Right renal cortex interstitium (tissue), 3 donors: ENCODE results near the gene BEST2. TPM values are rescaled to one million over a fixed set of nuclear protein-coding genes. Genes with fewer than 3 reads are reported as not detected.
A peak's percentile ranks its signal among the peaks of the same experiment; 100 is the strongest.
"Not testable (repeated sequence)": the region's sequence is repeated elsewhere in the genome, so short reads cannot be mapped to it uniquely, and the experiment has no call there.

Experiments
- DNase-seq, 3 donors: peaks; one replicate each; pipeline ENCODE4 v3.0.0-alpha.2; 2013; ENCODE audit warnings: low read depth in 3 of 3, low spot score in 2 of 3
- polyA plus RNA-seq, 3 donors: library from polyadenylated mRNA; unstranded; fragments of 120-200 nt; gene quantifications; one replicate each; pipeline ENCODE4 v1.2.1, GENCODE V29; 2013; ENCODE audit not compliant: insufficient read length in 3 of 3

Gene BEST2
- polyA plus RNA-seq, 3 donors = 0.07 to 0.08 TPM; not detected in 1

DNA sequence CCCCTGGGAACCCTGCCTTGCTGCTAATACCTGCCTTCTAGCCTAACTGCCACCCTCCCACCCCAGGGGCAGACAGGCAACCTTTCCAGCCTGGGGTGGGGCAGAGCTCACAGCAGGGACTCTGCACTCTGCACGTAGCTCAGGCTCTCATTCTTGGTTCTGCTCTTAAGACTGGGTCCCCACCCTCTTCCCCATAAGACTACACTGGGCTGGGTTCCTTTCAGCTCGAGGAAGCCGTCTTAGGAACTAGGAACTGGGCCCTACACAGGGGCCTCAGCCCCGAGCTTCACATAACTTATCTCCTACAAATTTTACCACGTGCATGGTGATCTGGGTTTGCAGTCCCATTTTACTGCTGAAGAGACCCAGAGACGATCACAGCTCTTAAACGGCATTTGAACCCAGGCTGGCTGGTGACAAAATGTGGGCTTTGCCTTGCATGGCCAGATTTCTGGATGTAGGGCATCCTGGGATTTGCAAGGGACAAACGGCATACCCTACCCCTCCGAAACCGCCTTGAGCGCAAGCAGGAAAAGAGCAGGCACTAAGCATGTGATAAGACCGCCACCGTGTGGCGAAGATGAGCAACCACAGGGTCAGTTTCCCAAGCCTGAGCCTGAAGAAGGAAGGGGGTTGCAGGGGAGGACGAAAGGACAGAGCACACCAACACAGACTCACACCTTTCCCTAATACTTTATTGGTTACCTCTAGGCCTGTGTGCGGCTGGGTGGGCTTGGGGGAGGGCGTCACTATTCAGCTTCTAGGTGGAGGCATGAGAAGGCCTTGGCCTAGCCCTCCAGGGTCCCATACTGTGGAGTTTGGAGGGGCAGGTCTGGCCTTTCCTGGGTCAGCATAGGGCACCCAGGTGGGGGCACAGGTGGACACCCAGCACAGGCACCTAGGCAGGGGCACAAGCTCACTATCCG is 44.8 kb downstream of the BEST2 start:
- DNase-seq = no peak

DNA sequence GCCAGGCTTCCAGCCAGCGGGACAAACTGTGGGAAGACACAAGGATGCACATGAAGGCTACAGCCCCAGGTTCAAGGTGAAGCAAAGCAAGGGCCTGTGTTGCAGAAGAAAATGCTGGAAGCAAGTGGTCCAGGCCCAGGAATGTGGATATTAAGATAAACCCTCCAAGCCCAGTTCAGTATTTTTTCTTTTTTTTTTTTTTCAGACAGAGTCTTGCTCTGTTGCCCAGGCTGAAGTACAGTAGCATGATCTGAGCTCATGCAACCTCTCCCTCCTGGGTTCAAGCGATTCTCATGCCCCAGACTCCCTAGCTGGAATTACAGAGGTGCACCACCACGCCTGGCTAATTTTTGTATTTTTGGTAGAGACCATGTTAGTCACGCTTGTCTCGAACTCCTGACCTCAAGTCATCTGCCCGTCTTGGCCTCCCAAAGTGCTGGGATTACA is 45.6 kb downstream of the BEST2 start:
- DNase-seq = no peak

- DNase-seq = not testable (repeated sequence)
These were observed 46.0 kb downstream of the BEST2 start for GRCh38 chr19:12797607-12798006.

- no peak for DNase-seq
These were observed 48.3 kb downstream of the BEST2 start for GRCh38 chr19:12799742-12800465.

DNA sequence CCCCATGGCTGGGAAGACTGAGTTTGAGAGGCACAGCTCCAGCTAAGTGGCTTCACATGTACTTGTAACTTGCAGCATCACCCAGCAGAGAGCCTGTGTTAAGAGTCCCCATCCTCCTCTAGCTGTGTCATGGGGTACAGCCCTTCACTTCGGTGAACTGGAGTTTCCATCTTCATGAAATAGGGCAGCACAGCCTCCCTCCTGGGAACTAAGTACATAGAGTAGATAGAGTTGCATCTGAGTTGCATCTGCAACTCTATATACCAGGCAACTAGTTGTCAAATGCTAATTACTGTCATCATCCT is 48.8 kb downstream of the BEST2 start:
- no peak for DNase-seq

- no peak for DNase-seq
These were observed 49.4 kb downstream of the BEST2 start for GRCh38 chr19:12800923-12801465.

DNA sequence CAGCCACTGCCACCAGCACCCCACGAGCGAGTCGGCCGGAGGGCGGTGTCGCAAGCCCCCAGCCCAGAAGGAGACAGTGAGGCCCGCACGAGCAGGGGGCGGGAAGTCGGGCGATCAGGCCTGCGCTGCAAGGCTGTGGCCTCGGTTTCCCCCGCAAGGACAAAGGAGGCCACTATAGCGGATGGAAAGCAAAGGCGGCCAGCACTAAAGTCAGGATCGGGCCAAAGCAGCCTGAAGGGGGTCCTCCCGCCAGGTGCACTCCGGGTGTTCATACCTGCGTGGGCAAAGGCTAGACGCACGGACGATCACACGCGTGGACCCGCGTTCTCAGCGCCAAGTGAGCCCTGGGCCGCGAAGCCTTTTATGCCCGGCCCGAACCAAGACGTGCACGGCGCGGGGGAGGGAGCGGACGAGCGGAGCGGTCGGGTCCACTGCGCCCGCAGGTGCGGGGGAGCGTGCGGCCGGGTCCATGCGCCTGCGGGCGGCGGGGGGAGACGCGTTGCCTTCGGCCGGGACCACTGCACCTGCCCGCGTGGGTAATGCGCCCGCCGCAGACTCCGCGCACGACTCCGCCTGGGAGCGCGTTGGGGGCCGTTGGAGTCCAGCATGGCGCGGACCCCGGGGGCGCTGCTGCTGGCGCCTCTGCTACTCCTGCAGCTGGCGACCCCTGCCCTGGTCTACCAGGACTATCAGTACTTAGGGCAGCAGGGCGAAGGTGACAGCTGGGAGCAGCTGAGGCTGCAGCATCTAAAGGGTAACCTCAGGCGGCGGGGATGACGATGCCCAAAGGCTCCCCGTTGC is 50.1 kb downstream of the BEST2 start, which contains the start of the genes PRDX2 and THSD8:
PRDX2 (minus strand) TSS at position 335 of the 801 bp plus-strand sequence. CDS start 539 bp downstream, outside the sequence.
THSD8 (plus strand) TSS at position 604 of the 801 bp plus-strand sequence; CDS start at position 607, 3 bp downstream.
- DNase-seq = no peak

DNA sequence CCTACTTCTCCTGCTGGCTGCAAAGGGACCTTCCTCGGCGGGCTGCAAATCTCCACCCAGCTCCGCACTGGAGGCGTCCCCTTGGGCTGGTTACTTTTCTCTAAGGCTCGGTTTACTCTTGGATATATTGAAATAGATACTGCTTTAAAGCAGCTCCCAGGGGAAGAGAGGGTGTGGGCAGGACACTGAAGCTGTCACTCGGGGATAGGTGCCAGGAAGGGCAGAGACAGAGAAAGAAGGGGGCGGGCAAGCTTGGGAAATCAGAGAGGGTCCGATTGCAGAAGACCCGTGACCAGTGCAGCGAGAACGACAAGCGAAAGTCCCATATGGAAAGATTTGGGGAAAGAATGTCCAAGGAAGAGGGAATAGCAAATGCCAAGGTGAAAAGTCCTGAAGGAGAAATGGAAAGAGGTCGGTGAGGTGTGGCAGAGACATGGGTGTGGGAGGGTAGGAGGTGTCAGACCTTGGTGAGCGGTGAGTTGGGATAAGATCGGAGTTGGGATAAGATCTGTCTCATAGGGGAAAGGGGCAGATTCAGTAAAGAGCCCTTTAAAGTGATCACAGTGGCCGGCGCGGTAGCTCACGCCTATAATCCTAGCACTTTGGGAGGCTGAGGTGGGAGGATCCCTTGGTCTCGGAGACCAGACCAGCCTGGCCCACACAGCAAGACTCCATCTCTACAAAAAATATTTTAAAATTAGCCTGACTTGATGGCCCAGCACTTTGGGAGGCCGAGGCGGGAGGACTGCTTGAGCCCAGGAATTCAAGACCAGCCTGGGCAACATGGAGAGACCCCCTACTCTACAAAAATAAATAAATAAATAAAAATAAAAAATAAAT is 50.9 kb downstream of the BEST2 start:
- DNase-seq = no peak

DNA sequence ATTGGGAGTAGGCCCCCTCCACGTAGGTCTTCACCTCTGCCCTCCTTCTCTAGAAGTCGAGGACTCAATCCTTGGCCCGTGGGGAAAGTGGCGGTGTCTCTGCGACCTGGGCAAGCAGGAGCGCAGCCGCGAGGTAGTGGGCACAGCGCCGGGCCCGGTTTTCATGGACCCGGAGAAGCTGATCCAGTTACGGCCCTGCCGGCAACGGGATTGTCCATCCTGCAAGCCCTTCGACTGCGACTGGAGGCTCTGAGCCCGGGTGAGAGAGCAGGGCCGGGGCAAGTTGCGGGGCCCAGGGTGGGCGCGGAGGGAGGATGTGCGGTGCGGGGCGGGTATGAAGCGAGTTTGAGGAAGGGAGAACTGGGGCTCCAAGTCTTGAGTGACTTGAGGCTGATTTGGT is 52.5 kb downstream of the BEST2 start:
- DNase-seq = no peak

GRCh38 chr19:12806242-12807081 is 54.9 kb downstream of the BEST2 start, which contains the start of gene RNASEH2A:
Gene RNASEH2A (plus strand): TSS chr19:12806584. CDS start chr19:12806674, 90 bp downstream.
- peak in 1 of 3 donors; percentile 85 for DNase-seq

Other genes starting within 250 kb of the BEST2 start
- gene ZNF564, start 200.3 kb upstream of the BEST2 start, polyA plus RNA-seq = 10 to 100 TPM; 13.8 to 15.4 (median 14.3) TPM
- 1 to 10 TPM; 3.3 to 5.3 (median 4.7) TPM for gene ZNF490, start 141.0 kb upstream of the BEST2 start, polyA plus RNA-seq
- 10 to 100 TPM; 21.3 to 25.4 (median 23.2) TPM for gene ZNF791, start 140.9 kb upstream of the BEST2 start, polyA plus RNA-seq
- 10 to 100 TPM; 23.6 to 26.0 (median 24.1) TPM for gene MAN2B1, start 85.0 kb upstream of the BEST2 start, polyA plus RNA-seq
- 10 to 100 TPM; 11.9 to 14.5 (median 13.7) TPM for gene WDR83, start 85.0 kb upstream of the BEST2 start, polyA plus RNA-seq
- 10 to 100 TPM; 72.8 to 76.2 (median 72.9) TPM for gene DHPS, start 69.9 kb upstream of the BEST2 start, polyA plus RNA-seq
- gene GNG14, start 63.8 kb upstream of the BEST2 start, polyA plus RNA-seq = not detected
- 10 to 100 TPM; 12.0 to 14.3 (median 12.6) TPM for gene FBXW9, start 55.2 kb upstream of the BEST2 start, polyA plus RNA-seq
- 10 to 100 TPM; 62.2 to 66.0 (median 62.9) TPM for gene TNPO2, start 27.9 kb upstream of the BEST2 start, polyA plus RNA-seq
- 100 to 1,000 TPM; 125 to 160 (median 151) TPM for gene TRIR, start 17.1 kb upstream of the BEST2 start, polyA plus RNA-seq
- gene GET3, start 14.3 kb upstream of the BEST2 start, polyA plus RNA-seq = 10 to 100 TPM; 83.8 to 97.1 (median 89.2) TPM
- gene HOOK2, start 23.8 kb downstream of the BEST2 start, polyA plus RNA-seq = 10 to 100 TPM; 34.5 to 47.7 (median 42.4) TPM
- 10 to 100 TPM; 21.4 to 47.8 (median 32.9) TPM for gene JUNB, start 39.7 kb downstream of the BEST2 start, polyA plus RNA-seq
- gene PRDX2, start 50.0 kb downstream of the BEST2 start, polyA plus RNA-seq = 100 to 1,000 TPM; 286 to 323 (median 296) TPM
- 1 to 10 TPM; 1.7 to 7.5 (median 5.9) TPM for gene THSD8, start 50.3 kb downstream of the BEST2 start, polyA plus RNA-seq
- gene RNASEH2A, start 54.8 kb downstream of the BEST2 start, polyA plus RNA-seq = 10 to 100 TPM; 31.6 to 35.6 (median 34.9) TPM
- gene RTBDN, start 82.8 kb downstream of the BEST2 start, polyA plus RNA-seq = not detected
- under 1 TPM; 0.80 to 0.99 (median 0.89) TPM for gene MAST1, start 86.7 kb downstream of the BEST2 start, polyA plus RNA-seq
- 10 to 100 TPM; 10.1 to 15.0 (median 11.6) TPM for gene DNASE2, start 129.7 kb downstream of the BEST2 start, polyA plus RNA-seq
- gene KLF1, start 135.4 kb downstream of the BEST2 start, polyA plus RNA-seq = under 1 TPM; 0.39 to 0.44 (median 0.40) TPM
- 10 to 100 TPM; 24.0 to 30.4 (median 27.6) TPM for gene GCDH, start 139.4 kb downstream of the BEST2 start, polyA plus RNA-seq
- 1 to 10 TPM; 1.7 to 3.6 (median 2.7) TPM for gene SYCE2, start 167.5 kb downstream of the BEST2 start, polyA plus RNA-seq
- gene FARSA, start 181.9 kb downstream of the BEST2 start, polyA plus RNA-seq = 10 to 100 TPM; 42.7 to 49.7 (median 42.7) TPM
- 1,000 to 10,000 TPM in 1 of 3 donors, 100 to 1,000 TPM in 2; 833 to 1,059 (median 960) TPM for gene CALR, start 186.8 kb downstream of the BEST2 start, polyA plus RNA-seq
- 10 to 100 TPM; 59.3 to 69.3 (median 61.7) TPM for gene RAD23A, start 194.1 kb downstream of the BEST2 start, polyA plus RNA-seq
- 10 to 100 TPM; 28.0 to 33.3 (median 30.6) TPM for gene GADD45GIP1, start 205.4 kb downstream of the BEST2 start, polyA plus RNA-seq
- under 1 TPM in 2 of 3 donors, not detected in 1; 0.11 to 0.15 TPM for gene DAND5, start 217.8 kb downstream of the BEST2 start, polyA plus RNA-seq
- gene NFIX, start 243.7 kb downstream of the BEST2 start, polyA plus RNA-seq = 10 to 100 TPM; 13.3 to 15.0 (median 14.2) TPM